Measurements from ENCODE around the gene EFCAB6. TPM values are rescaled to one million over a fixed set of nuclear protein-coding genes. Genes with fewer than 3 reads are reported as not detected.

The EFCAB6 gene
- total and polyA plus RNA-seq, 2 of the 13 experiments (the other 11 are each of a cell fraction or from before 2014, with no cell fraction given) = not detected

DNA sequence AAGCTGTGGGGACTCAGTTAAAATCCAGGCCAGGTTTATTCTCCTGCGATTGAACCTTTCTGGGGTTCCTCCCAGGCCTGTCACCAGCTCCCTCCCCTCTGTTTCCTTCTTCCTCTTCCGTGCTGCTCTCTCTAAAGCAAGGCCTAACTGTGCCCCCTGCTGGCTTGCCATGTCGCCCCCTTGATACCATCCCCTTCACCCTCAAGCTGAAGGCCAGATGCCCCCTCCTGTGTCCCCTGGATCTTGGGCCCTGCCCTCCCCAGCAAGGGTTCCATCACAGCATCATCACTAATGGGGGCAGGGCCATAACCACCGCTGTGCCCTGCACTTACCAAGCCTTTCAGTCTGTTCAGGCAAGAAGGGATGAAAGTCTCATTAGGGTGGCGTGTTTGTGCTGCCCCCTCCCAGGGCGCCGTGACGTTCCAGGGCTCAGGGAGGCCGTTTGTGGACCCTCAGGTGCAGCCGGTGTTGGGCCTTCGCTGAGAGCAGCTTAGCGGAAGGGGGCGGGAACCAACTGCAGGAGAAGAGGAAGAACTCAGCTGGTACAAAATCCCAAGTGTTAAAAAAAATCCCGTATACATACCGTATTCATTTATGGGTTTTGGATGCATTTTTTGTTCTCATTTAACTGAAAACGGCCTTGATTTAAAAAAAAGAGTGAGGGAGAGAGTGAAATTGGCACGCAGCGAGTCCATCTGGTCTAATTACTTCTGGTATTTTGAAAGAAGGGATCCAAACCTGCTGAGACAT lies 330.4 kb downstream of the EFCAB6 start (continued):
- TF ChIP-seq, protein P1, sequence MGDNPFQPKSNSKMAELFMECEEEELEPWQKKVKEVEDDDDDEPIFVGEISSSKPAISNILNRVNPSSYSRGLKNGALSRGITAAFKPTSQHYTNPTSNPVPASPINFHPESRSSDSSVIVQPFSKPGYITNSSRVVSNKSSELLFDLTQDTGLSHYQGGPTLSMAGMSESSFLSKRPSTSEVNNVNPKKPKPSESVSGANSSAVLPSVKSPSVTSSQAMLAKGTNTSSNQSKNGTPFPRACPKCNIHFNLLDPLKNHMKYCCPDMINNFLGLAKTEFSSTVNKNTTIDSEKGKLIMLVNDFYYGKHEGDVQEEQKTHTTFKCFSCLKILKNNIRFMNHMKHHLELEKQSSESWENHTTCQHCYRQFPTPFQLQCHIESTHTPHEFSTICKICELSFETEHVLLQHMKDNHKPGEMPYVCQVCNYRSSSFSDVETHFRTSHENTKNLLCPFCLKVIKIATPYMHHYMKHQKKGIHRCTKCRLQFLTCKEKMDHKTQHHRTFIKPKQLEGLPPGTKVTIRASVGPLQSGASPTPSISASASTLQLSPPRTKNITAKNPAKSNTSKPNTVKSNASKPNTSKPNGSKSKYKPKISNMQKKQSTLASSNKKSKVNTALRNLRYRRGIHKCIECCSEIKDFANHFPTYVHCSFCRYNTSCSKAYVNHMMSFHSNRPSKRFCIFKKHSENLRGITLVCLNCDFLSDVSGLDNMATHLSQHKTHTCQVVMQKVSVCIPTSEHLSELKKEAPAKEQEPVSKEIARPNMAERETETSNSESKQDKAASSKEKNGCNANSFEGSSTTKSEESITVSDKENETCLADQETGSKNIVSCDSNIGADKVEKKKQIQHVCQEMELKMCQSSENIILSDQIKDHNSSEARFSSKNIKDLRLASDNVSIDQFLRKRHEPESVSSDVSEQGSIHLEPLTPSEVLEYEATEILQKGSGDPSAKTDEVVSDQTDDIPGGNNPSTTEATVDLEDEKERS (CRISPR knock-in tag; IDR thresholded peaks at IDR 0.05) = no peak
- no peak for TF ChIP-seq CEBPB (IDR thresholded peaks at IDR 0.05; ENCODE audit: borderline replicate concordance, low read depth, low read length)
- no peak for TF ChIP-seq CBFB (CRISPR knock-in tag; IDR thresholded peaks at IDR 0.05)
- peak; percentile 67 for TF ChIP-seq STAG1 (CRISPR knock-in tag; IDR thresholded peaks at IDR 0.05)

DNA sequence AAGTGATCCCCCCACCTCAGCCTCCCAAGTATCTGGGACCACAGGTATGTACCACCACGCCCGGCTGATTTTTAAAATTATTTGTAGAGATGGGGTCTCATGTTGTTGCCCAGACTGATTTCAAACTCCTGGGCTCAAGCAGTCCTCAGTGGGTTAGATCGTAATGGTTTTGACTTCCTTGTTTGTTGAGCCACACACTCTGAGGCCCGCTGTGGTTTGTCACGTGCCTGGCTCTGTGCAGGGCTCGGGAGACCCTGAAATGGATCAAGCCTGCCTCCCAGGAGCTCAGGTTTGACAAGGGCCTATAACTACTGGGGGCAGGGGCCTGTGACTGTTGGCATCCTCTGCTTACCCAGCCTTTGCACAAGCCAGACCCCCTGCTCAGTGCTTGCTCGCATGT lies 332.1 kb downstream of the EFCAB6 start:
- Histone ChIP-seq H3K4me1 (ENCODE audit: insufficient read depth, low read length) (peaks cover 1% of the 10 kb centered on the region), H3K9ac (ENCODE audit: insufficient read depth, low read depth, low read length) (no peak overlapping the region), H3K27me3 (ENCODE audit: control insufficient read depth in 1 of 2, insufficient read depth in 2 of 2, low read length in 2 of 2) (no peaks in the 10 kb centered on the region; a peak in 3 of 5 replicates), H3K4me2 (ENCODE audit: low read depth, low read length) (no peak overlapping the region), H3K79me2 (ENCODE audit: insufficient read depth, low read length) (no peaks in the 10 kb centered on the region), H3K9me3 (ENCODE audit: low read length) (no peaks in the 10 kb centered on the region), H3K4me3 (replicated peaks in 1 of 3; ENCODE audit: insufficient read depth in 1 of 3, low read depth in 2 of 3, low read length in 3 of 3) (no peak overlapping the region), H3K27ac (ENCODE audit: extremely low read length, insufficient read depth, low read length) (no peak overlapping the region), H4K20me1 (ENCODE audit: insufficient read depth, low read length) (no peaks in the 10 kb centered on the region), H3K36me3 (replicated peaks in 1 of 2; ENCODE audit: control insufficient read depth in 1 of 2, insufficient read depth in 2 of 2, low read length in 2 of 2) (no peaks in the 10 kb centered on the region), H2AFZ (ENCODE audit: low read length) (no peak overlapping the region)
- FAIRE-seq (no peak), DNase-seq (ENCODE audit: low spot score) (no peak), ATAC-seq (no peak)
- POLR2A ChIA-PET = no interaction called here
- TF ChIP-seq NONO (IDR thresholded peaks at IDR 0.05) (no peak), NONO (CRISPR knock-in tag; conservative IDR thresholded peaks at IDR 0.05) (no peak), NFIB (CRISPR knock-in tag; IDR thresholded peaks at IDR 0.05; ENCODE audit: borderline replicate concordance) (no peak), BHLHE40 (IDR thresholded peaks at IDR 0.05; ENCODE audit: low read length) (peak; percentile 44; the same call in 1 of the 2 replicates), ZNF557 (CRISPR knock-in tag; IDR thresholded peaks at IDR 0.05) (no peak)
- TF ChIP-seq, protein P2, sequence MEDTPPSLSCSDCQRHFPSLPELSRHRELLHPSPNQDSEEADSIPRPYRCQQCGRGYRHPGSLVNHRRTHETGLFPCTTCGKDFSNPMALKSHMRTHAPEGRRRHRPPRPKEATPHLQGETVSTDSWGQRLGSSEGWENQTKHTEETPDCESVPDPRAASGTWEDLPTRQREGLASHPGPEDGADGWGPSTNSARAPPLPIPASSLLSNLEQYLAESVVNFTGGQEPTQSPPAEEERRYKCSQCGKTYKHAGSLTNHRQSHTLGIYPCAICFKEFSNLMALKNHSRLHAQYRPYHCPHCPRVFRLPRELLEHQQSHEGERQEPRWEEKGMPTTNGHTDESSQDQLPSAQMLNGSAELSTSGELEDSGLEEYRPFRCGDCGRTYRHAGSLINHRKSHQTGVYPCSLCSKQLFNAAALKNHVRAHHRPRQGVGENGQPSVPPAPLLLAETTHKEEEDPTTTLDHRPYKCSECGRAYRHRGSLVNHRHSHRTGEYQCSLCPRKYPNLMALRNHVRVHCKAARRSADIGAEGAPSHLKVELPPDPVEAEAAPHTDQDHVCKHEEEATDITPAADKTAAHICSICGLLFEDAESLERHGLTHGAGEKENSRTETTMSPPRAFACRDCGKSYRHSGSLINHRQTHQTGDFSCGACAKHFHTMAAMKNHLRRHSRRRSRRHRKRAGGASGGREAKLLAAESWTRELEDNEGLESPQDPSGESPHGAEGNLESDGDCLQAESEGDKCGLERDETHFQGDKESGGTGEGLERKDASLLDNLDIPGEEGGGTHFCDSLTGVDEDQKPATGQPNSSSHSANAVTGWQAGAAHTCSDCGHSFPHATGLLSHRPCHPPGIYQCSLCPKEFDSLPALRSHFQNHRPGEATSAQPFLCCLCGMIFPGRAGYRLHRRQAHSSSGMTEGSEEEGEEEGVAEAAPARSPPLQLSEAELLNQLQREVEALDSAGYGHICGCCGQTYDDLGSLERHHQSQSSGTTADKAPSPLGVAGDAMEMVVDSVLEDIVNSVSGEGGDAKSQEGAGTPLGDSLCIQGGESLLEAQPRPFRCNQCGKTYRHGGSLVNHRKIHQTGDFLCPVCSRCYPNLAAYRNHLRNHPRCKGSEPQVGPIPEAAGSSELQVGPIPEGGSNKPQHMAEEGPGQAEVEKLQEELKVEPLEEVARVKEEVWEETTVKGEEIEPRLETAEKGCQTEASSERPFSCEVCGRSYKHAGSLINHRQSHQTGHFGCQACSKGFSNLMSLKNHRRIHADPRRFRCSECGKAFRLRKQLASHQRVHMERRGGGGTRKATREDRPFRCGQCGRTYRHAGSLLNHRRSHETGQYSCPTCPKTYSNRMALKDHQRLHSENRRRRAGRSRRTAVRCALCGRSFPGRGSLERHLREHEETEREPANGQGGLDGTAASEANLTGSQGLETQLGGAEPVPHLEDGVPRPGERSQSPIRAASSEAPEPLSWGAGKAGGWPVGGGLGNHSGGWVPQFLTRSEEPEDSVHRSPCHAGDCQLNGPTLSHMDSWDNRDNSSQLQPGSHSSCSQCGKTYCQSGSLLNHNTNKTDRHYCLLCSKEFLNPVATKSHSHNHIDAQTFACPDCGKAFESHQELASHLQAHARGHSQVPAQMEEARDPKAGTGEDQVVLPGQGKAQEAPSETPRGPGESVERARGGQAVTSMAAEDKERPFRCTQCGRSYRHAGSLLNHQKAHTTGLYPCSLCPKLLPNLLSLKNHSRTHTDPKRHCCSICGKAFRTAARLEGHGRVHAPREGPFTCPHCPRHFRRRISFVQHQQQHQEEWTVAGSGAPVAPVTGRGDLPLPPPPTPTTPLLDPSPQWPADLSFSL (CRISPR knock-in tag; IDR thresholded peaks at IDR 0.05) = no peak
- no TSS peak for BruUV-seq (replicated peaks)
- intact Hi-C loops (cut with micrococcal nuclease; ENCODE audit: unreplicated experiment) (no loop called here), in situ Hi-C loops (cut with HindIII; ENCODE audit: extremely low pct_ligation_motif_present, low pct_unique_long_range_greater_than_20kb) (loop anchor here (5.0 kb wide), 1 partner anchor 93 kb away; no protein-coding TSS in a partner anchor)
- WGBS (ENCODE audit: low lambda C conversion rate) = 29% methylated on average over 5 of the region's 7 CpGs
- CTCF ChIA-PET (ENCODE audit: low intra/inter-chr PET ratio, low total read pairs) = interaction anchor here (2.8 kb wide), 1 partner anchor 91 kb away, joined by 11 read pairs; no protein-coding TSS in a partner anchor

Measured in HepG2 (cell line).